Mucosa of gallbladder (tissue), 1 donor: ENCODE results near the gene SORBS2. TPM values are rescaled to one million over a fixed set of nuclear protein-coding genes. Genes with fewer than 3 reads are reported as not detected.

Experiments
- DNase-seq: peaks from one replicate; pipeline ENCODE4 v3.0.0-alpha.2; 2020; ENCODE audit warnings: low spot score
- total RNA-seq: library from RNA; stranded (reverse); gene quantifications from one replicate; pipeline ENCODE4 v1.2.1, GENCODE V29; 2021
- donor health status: DM: no; HTN: no; CAD: no.

SORBS2 gene
- total RNA-seq, 1 donor from 2014 or later, result 184 TPM

DNA sequence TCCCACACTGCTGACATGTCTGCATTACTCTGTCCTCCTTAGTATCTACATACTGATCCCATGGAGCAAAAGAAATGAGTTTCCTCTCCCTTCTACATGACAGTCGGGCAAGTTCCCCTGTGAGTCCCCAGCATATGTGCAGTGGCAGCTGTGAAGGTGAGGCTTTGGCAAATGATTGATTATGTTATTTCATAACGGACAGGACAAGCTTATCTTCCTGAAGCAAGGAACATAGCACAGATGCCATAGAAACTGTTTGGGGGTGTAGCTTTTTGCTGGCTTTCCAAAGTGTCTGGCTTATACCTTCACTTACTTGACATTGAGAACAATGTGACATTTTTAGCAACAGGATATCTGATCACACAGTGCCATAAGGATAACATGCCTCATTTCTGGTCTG lies 139.8 kb downstream of the SORBS2 start:
- DNase-seq, result no peak

DNA sequence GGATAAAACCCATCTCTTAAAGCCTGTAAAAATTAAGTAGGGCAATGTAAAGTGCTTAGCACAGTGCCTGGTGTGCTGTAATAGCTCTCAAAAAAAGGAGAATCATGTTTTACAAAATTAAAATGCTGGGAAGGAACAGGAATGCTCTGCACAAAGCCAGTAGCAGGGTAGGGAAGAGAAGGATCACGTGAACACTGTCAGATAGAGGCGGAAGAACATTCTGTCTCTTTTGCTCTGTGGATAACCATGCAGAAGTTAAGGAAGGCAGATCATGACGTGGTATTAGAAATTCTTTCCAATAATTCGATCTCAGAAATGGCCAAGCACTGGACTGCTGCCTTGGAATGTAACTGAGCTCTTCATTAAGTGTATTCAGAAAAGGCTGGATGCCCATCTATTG lies 140.5 kb downstream of the SORBS2 start:
- DNase-seq, result no peak

DNA sequence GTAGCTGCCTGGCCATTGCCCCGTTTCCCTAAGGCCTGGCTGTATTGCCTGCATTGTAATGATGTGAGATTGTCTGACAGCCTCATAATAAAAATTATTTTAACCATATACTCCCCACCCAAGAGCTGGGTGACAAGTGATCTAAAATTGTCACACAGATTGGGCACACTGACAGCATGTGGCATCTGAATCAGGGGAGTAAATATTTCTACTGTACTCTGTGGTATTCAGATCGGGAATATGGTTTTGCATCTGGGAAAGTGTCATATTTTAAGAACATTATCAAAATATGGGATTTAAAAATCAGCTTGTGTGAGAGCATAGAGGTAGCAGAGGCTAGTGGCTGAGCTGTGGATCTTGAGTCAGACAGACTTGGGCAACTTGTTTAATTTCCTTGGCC lies 140.9 kb downstream of the SORBS2 start:
- DNase-seq, result no peak

DNA sequence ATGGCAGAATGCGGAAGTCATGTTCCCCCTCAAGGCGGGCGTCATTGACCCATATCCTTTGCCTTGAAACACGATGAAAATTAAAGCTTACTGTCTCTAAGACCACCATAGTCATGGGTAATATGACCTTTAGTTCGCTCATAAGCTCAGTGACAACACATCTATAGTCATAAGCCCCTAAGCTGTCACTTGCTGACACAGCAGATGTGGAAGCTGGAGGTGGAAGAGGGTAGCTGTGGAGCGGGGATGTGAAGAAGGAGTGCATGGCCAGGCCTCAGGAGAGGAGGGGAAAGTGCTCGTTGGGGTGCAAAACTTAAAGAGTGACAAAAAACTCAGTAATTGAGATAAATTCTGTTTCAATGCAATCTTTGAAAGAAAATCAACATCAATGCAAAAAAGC lies 142.7 kb downstream of the SORBS2 start:
- no peak for DNase-seq

DNA sequence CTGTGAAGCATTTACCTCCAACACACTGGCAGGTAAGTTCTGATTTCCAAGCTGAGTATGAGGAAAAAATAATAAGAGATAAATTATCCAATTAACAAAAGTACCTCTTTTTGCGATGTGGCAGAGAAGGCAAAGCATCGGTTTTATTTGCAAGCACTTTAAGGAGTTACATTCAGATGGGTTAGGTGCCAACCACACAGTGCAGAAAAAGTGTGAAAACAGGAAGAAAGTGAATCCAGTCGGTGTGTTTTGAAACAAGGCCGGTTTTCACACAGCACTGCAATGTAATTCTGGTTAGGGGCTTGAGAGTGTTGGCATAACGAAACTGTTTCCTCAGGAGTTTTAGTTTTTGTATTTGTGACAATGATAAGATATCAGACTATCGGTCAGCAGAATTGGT lies 145.8 kb downstream of the SORBS2 start:
- no peak for DNase-seq

DNA sequence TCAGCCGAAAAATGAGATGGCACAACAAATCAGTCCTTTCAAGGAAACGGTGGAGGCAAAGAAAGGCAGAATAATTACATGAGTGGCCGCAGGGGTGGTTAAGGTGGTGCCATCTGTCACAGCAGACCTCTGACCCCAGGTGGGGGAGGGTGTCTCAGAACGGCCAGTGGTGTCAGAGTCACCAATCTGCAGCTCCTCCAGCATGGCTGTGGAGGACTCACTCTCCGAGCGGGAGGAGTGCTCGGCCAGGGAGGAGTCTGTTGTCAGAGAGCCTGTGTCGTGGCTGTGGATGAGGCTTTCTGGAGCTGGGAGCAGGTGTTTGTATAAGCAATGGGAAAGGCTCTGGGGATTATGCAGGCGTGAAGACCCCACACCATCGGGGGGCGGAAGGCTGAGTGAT lies 146.3 kb downstream of the SORBS2 start:
- DNase-seq, result no peak

DNA sequence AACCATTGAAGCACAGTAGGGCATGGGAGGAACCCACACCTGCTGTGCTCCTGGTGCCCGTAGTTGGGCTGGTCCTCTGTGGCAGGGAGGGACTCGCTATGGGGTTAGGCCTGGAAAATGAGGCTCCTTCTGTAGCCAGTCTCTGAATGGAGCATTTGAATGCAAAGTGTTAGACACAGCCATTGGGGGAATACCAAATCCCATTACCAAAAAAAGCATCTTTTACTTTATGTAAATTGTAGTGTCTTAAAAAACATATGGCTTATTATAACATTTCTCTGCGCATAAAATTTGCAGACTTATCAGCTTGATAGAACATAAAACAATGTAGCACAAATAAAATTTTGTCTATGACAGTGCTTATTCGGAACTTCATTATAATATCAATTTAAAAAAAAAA lies 147.5 kb downstream of the SORBS2 start:
- no peak for DNase-seq

DNA sequence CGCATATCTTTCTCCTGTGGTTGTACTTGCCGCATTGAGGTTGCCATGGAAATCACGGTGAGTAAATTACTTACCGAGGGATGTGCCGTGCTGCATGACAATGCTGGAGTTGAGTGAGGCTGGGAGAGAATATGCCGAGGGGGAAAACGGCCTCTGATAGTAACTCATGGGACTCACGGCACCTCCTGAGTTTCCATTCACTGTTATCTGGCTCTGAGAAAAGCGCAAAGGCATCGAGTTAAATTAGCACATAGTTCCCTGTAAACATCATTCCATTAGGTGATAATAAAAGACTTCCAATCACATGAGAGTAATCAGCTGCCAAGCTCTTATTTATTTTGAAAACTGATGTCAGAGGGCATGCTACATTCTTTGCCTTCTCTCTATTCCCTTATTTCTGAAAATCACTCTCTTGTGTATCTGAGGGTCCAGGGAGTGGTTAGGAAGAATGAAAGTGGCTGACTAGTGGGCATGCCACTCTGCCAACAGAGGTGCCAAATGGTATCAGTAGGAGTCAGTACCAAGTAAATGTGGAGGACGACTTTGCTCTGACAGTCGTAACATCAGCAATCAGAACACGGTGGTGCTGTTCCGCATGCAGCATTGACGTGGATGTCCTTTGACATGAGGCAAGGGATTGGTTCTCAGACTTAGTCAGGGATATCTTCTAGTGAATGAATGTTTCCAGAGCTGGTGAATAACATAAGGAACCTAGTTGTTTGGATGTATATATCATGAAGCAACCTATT lies 149.8 kb downstream of the SORBS2 start:
- DNase-seq, result no peak

DNA sequence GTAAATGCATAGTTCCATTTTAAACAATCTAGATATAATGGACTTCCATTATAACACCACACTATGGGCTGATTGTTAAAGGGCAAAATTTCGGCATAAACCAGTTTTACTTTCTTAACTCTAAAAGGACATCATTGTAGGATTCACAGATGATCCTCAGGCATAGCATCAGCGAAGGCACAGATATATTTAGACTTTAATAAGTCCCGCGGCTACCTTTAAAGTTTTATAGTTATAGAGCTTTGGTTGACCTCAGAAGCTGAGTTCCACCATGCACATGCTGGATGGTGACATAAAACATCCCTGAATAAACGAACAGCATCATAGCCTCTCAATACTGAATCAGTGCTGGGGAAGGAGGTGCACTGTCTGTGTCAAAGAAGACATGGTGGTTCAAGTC lies 151.7 kb downstream of the SORBS2 start:
- DNase-seq, result no peak

DNA sequence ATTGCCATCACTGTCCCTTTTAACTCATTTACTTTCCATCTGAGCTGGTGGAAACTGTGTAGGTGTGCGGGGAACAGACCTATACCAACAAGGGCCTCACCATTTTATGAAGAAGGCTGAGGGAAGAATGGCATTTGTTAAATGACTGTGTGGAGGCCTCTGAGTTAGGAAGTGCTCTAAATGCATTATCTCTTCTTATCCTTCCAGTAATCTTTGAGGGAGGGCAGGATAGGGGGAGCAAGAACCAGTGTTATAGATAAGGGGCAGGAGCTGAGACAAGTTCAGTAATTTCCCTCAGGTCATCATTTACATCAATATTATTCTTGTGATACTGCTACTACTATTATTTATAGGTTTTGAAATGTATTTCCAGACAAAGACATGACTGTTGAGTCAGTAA lies 154.3 kb downstream of the SORBS2 start:
- no peak for DNase-seq

DNA sequence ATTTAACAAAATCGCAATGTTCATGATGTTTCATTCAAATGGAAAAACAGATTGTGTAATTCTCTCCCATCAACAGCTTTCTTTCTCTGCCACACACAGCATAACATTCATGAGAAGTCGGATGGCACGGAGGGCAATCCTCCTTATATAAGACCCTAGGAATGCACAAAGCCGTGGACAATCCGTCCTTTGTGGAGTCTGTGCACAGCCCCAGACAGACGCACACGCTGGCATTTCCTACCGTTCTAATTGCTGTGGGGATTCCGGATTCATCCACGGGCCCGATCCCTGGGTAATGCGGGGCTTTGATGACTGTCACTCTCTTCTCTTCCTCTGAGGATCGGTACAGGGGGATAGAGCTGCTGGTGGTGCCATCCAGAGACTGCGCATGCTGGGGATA lies 154.8 kb downstream of the SORBS2 start:
- DNase-seq, result no peak

DNA sequence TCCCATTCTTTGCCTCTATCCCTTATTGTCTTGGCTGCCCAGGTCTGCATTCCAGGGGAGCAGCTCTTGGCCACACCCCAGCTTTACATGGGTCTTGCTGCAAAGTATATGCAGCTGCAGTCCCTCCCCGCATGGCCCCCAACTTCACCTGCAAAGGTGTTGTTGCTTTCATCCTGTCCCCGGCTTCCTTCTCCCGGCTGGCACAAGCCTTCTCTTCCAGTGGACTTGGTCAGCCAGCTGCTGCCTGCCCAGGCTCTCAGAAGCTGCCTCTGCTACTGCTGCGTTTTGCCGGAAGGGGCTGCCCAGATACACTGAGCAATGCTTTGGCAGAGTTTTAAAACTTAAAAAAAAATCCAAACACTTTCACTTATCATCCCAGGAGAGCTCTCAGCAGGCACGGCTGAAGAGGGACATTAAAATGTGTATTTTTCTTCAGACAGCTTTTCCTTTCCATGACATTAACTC lies 155.5 kb downstream of the SORBS2 start:
- peak; percentile 42 for DNase-seq

DNA sequence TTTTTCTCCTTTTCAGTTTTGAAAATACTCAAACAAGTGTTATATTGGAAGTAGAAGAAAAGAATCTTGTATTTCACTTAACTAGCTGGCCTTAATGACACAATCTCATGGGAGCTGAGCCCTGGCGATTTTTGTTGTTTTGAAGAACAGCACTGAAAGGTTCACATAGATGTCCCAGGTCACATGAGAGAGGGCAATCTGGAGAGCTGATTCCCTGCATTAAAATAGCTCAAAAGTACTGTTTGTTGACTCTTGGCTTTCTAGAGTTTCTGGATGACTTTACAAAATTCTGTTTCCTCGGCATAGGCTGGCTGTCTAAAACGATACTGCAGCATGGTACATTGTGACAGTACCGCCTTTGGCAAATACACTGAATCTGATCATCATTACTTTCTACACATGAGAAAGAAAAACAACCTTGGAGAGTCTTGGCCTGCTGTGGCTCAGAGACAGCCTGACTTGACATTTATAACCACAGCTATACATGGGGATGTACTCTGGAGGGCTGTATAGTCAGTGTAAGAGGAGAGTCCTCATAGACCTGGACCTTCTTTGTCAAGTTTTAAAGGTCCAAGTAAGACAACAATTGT lies 156.9 kb downstream of the SORBS2 start:
- no peak for DNase-seq

DNA sequence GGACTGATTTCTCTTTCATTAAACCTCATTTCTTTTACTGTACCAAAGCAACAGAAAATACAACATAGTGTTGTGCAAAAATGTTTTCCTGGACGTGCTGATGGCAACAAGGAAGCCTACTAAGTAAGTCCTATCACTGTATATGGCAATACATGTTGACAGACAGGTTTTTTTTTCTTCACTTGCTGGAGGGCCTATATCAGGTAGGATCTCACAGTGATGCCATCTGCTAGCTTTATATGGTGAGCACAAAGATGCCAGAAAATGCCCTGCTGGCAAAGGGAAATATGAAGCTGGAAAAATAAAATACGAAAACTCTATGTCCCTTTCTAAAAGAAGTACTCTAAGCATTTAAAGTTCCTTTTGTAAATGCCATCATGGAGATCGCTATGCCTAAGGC lies 157.7 kb downstream of the SORBS2 start:
- no peak for DNase-seq

DNA sequence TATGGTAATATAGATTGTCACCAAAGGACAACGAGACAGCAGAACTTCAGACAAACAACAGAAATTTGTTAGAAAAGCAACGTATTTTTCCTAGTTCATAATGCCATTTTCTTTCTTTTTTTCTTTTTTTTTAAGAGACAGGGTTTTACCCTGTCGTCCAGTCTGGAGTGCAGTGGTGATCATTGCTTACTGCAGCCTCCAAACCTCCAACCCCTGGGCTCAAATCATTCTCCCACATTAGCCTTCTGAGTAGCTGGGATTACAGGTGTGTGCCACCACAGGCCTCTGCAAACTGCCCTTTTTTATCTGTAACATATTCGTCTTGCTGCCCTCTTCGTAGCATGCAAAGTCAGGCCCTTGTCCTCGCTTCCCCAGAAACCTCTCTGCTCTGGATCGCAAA lies 160.1 kb downstream of the SORBS2 start:
- no peak for DNase-seq

DNA sequence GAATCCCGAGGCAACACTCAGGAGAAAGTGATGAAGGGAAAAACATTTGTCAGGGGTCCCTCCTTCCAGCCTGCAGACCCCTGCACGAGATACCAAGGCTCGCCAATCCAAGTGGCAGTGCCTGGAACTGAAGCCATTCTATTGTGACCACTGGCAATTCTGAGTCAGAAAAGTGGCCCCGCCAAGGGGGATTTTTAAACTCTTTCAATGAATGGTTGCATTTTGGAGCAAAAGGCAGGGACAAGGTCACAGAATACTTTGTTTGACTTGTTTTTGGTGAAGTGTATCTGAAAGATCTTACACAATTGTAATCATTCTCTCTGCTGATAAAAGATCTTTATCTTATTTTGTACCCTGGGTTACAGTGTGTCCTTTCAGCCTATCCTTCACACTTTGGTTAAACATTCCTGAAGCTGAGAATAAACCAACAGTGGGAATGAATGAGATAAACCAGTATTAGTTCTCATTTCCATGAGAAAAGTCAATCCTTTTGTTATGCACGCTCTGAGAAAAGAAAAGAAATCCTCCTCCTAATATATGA lies 160.8 kb downstream of the SORBS2 start:
- no peak for DNase-seq

DNA sequence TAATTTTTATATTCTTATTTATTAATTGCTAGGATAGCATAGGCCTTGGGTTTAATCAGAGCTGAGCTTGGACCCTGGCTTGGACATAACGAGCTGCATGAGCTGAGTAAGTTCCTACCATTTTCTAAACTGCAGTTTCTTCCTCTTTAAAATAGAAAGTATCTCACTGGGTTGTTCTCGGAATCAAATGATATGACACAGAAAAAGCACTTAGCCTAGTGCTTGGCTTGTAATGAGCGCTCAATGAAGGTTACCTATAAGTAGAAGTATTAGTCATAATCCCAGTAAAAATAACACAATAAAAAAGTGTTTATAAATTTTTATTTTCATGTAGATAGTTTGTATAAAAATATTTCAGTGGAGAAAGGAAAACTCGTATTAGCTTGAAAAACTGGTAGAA lies 163.4 kb downstream of the SORBS2 start:
- no peak for DNase-seq

DNA sequence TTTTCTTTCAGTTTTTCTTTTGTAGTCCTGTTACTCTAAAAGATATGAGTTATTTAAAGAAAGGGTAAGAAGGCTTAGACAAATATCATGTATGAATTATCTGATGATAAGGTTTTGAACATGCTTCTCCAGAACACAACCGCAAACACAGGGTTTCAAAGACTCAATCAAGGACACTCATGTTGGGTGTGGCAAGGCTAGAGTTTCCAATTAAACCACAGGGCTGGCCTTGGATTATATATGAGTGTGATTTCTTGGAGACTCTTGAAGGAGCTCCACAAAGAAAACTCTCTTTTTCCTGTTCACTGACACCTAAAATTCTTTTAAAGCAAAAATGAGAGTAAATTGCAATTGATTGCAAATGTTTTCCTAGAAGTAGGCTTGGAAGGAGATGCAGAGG lies 166.6 kb downstream of the SORBS2 start:
- DNase-seq, result no peak

DNA sequence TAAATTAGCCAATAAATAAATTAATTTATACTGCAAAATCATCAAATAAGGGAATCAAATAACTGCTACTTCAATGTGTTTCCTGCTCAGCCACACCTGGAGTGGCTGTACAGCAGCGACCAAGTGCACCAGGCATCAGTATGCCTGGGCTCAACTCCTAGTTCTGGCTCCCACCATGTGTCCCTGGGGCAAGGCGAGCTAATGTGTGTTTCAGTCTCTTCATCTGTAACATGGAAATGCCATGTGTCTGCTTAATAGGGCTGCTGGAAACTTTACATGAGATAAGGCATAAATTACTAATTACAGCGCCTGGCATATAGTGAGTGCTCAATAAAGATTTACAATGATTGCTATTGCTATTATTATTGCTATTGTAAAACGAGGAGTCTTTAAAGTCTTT lies 167.6 kb downstream of the SORBS2 start:
- DNase-seq, result no peak

DNA sequence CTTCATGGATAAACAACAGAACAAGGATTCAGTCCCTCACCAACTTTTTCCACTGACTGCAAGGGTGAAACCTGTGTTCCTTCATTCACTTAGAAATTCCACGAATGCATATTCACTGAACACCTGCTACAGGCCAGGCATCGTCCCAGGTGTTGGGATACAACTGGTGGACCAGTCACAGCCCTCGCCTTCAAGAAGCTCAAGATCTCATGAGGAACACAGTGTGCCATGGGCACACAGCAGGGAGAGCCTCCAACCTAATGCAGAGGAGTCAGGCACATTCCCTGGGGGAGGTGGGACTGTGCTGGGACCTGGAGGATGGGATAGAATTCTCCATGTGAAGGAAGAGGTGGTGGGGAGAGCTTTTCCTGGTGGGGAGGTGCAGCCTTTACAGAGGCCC lies 169.1 kb downstream of the SORBS2 start:
- no peak for DNase-seq

DNA sequence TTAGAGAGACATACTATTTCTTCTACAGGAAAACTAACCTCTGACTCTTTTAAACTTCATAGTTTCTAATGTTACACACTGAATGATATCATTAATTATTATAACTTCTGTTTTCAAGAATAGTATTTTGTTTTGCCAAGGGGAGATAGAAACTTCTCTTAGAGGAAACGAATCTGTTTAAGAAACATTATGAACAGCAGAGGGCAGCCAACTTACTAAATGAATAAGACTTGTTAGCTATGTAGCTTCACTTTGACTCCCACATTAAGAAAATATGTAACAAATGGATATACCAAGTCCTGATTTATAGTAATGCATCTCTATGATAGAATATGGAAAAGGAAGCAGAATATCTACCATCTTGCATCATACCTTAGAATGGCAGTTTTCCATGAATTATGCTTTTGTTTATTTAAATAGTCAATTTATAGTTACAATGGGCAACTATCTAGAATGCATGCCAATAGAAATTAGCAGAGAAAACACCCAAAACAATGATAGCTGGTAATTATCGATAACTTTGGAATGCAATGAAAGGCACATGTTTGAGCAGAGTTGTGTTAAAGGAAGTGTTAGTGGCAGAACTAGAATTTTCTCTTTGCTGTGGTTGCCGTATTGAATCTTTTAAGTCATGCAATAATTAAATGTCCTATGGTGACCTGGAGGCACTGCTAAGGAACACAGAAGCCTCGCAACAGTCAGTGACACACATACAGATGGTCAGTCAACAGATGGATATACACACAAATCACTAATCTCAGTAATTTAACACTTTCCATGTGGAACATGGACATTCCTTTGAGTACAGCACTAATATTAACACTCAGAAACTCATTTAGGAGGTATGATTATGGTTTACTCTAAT lies 171.0 kb downstream of the SORBS2 start:
- no peak for DNase-seq

DNA sequence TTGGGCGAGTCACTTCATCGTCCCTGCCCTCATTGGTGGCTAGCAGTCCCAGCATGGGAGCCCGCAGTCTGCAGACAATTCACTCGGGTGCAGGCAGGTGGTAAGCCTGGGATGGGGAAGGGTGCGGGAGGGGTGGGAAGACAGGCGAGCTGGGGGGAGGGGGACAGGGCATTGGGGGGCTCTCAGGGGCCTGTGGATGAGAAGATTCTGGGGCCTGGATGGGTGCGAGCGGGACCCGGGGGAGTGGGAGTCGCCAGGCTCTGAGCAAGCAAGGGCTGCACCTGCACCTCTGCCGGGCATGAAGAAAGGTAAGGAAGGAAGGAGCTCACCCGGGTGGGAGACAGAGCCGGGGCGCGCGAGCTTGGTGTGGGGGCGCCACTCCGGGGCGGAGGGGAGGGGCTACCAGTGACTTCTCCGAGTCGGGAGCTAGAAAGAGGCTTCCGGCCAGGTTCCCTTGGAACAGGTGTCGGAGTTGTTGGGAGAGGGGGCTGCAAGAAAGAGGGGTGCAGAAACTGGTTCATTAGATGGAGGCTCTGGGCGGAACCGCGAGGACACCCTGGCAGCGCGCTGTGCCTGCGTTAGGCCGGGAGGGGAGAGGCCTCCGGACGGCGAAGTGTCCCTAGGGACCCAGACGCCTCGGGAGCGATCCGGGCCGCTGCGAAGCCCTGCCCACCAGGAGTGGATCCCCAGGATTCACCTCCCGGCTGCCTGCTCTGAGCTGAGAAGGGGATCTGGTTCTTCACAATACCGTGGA lies 173.3 kb downstream of the SORBS2 start:
- DNase-seq, result no peak
